ENCODE measurements around the gene SPAG7.

Gene SPAG7

GRCh38 chr17:4973256-4974114, 5.9 kb upstream of the SPAG7 start:
- Histone ChIP-seq H3K4me3 (ENCODE audit: low read depth in 1 of 2, low read length in 2 of 2) (no peak overlapping the region), H3K36me3 (ENCODE audit: control insufficient read depth in 1 of 2, insufficient read depth in 2 of 2, low read length in 2 of 2) (peaks cover 38 to 75% of the 10 kb centered on the region in 2 donors), H3K27me3 (ENCODE audit: control insufficient read depth in 1 of 2, insufficient read depth in 2 of 2, low read length in 2 of 2) (no peaks in the 10 kb centered on the region), H3K9ac (ENCODE audit: low read depth in 1 of 2, low read length in 2 of 2) (no peak overlapping the region), H3K27ac (ENCODE audit: low read depth, low read length) (no peak overlapping the region), H3K4me1 (ENCODE audit: control insufficient read depth in 1 of 2, insufficient read depth in 2 of 2, low read length in 2 of 2) (peaks cover 0 to 11% of the 10 kb centered on the region in 2 donors), H3K9me3 (ENCODE audit: control insufficient read depth in 1 of 2, low read length in 2 of 2) (no peaks in the 10 kb centered on the region)

GRCh38 chr17:4972752-4973151, 5.1 kb upstream of the SPAG7 start:
- Histone ChIP-seq H3K9ac (ENCODE audit: low read depth in 1 of 2, low read length in 2 of 2) (no peak overlapping the region), H3K4me1 (ENCODE audit: control insufficient read depth in 1 of 2, insufficient read depth in 2 of 2, low read length in 2 of 2) (peaks cover 5 to 18% of the 10 kb centered on the region in 2 donors), H3K9me3 (ENCODE audit: control insufficient read depth in 1 of 2, low read length in 2 of 2) (no peaks in the 10 kb centered on the region), H3K36me3 (ENCODE audit: control insufficient read depth in 1 of 2, insufficient read depth in 2 of 2, low read length in 2 of 2) (peaks cover 31 to 68% of the 10 kb centered on the region in 2 donors), H3K4me3 (ENCODE audit: low read depth in 1 of 2, low read length in 2 of 2) (no peak overlapping the region), H3K27ac (ENCODE audit: low read depth, low read length) (no peak overlapping the region), H3K27me3 (ENCODE audit: control insufficient read depth in 1 of 2, insufficient read depth in 2 of 2, low read length in 2 of 2) (no peaks in the 10 kb centered on the region)

GRCh38 chr17:4972322-4972721, 4.7 kb upstream of the SPAG7 start:
- Histone ChIP-seq H3K9ac (ENCODE audit: low read depth in 1 of 2, low read length in 2 of 2) (no peak overlapping the region), H3K27me3 (ENCODE audit: control insufficient read depth in 1 of 2, insufficient read depth in 2 of 2, low read length in 2 of 2) (no peaks in the 10 kb centered on the region), H3K36me3 (ENCODE audit: control insufficient read depth in 1 of 2, insufficient read depth in 2 of 2, low read length in 2 of 2) (peaks cover 27 to 64% of the 10 kb centered on the region in 2 donors), H3K4me3 (ENCODE audit: low read depth in 1 of 2, low read length in 2 of 2) (no peak overlapping the region), H3K4me1 (ENCODE audit: control insufficient read depth in 1 of 2, insufficient read depth in 2 of 2, low read length in 2 of 2) (peaks cover 5 to 18% of the 10 kb centered on the region in 2 donors), H3K27ac (ENCODE audit: low read depth, low read length) (no peak overlapping the region), H3K9me3 (ENCODE audit: control insufficient read depth in 1 of 2, low read length in 2 of 2) (no peaks in the 10 kb centered on the region)

GRCh38 chr17:4971826-4972225, 4.2 kb upstream of the SPAG7 start:
- H3K27ac ChIP-seq (ENCODE audit: low read depth, low read length), result no peak overlapping the region
- no peak overlapping the region for H3K4me3 ChIP-seq (ENCODE audit: low read depth in 1 of 2, low read length in 2 of 2)
- no peak overlapping the region for H3K9ac ChIP-seq (ENCODE audit: low read depth in 1 of 2, low read length in 2 of 2)
- peaks cover 27 to 59% of the 10 kb centered on the region in 2 donors for H3K36me3 ChIP-seq (ENCODE audit: control insufficient read depth in 1 of 2, insufficient read depth in 2 of 2, low read length in 2 of 2)
- no peaks in the 10 kb centered on the region for H3K9me3 ChIP-seq (ENCODE audit: control insufficient read depth in 1 of 2, low read length in 2 of 2)
- H3K27me3 ChIP-seq (ENCODE audit: control insufficient read depth in 1 of 2, insufficient read depth in 2 of 2, low read length in 2 of 2), result no peaks in the 10 kb centered on the region
- peaks cover 5 to 18% of the 10 kb centered on the region in 2 donors for H3K4me1 ChIP-seq (ENCODE audit: control insufficient read depth in 1 of 2, insufficient read depth in 2 of 2, low read length in 2 of 2)

- H3K27me3 ChIP-seq (ENCODE audit: control insufficient read depth in 1 of 2, insufficient read depth in 2 of 2, low read length in 2 of 2), result no peaks in the 10 kb centered on the region
- H3K4me1 ChIP-seq (ENCODE audit: control insufficient read depth in 1 of 2, insufficient read depth in 2 of 2, low read length in 2 of 2), result peaks cover 11 to 25% of the 10 kb centered on the region in 2 donors
- peaks cover 23 to 54% of the 10 kb centered on the region in 2 donors for H3K36me3 ChIP-seq (ENCODE audit: control insufficient read depth in 1 of 2, insufficient read depth in 2 of 2, low read length in 2 of 2)
- no peak overlapping the region for H3K4me3 ChIP-seq (ENCODE audit: low read depth in 1 of 2, low read length in 2 of 2)
- no peaks in the 10 kb centered on the region for H3K9me3 ChIP-seq (ENCODE audit: control insufficient read depth in 1 of 2, low read length in 2 of 2)
- no peak overlapping the region for H3K9ac ChIP-seq (ENCODE audit: low read depth in 1 of 2, low read length in 2 of 2)
- H3K27ac ChIP-seq (ENCODE audit: low read depth, low read length), result no peak overlapping the region
Measured at GRCh38 chr17:4970273-4970672, 2.7 kb upstream of the SPAG7 start.

GRCh38 chr17:4969551-4970173, 2.0 kb upstream of the SPAG7 start:
- Histone ChIP-seq H3K27ac (ENCODE audit: low read depth, low read length) (no peak overlapping the region), H3K9ac (ENCODE audit: low read depth in 1 of 2, low read length in 2 of 2) (peak overlapping the region in 1 of 2 donors; percentile 68), H3K27me3 (ENCODE audit: control insufficient read depth in 1 of 2, insufficient read depth in 2 of 2, low read length in 2 of 2) (no peaks in the 10 kb centered on the region), H3K4me3 (ENCODE audit: low read depth in 1 of 2, low read length in 2 of 2) (peak overlapping the region; percentile 29 to 74), H3K36me3 (ENCODE audit: control insufficient read depth in 1 of 2, insufficient read depth in 2 of 2, low read length in 2 of 2) (peaks cover 19 to 49% of the 10 kb centered on the region in 2 donors), H3K9me3 (ENCODE audit: control insufficient read depth in 1 of 2, low read length in 2 of 2) (no peaks in the 10 kb centered on the region), H3K4me1 (ENCODE audit: control insufficient read depth in 1 of 2, insufficient read depth in 2 of 2, low read length in 2 of 2) (peaks cover 11 to 25% of the 10 kb centered on the region in 2 donors)

- H3K36me3 ChIP-seq (ENCODE audit: control insufficient read depth in 1 of 2, insufficient read depth in 2 of 2, low read length in 2 of 2), result peaks cover 13 to 43% of the 10 kb centered on the region in 2 donors
- H3K27me3 ChIP-seq (ENCODE audit: control insufficient read depth in 1 of 2, insufficient read depth in 2 of 2, low read length in 2 of 2), result no peaks in the 10 kb centered on the region
- peak overlapping the region in 1 of 2 donors; percentile 68 for H3K9ac ChIP-seq (ENCODE audit: low read depth in 1 of 2, low read length in 2 of 2)
- no peaks in the 10 kb centered on the region for H3K9me3 ChIP-seq (ENCODE audit: control insufficient read depth in 1 of 2, low read length in 2 of 2)
- peaks cover 11 to 25% of the 10 kb centered on the region in 2 donors for H3K4me1 ChIP-seq (ENCODE audit: control insufficient read depth in 1 of 2, insufficient read depth in 2 of 2, low read length in 2 of 2)
- no peak overlapping the region for H3K27ac ChIP-seq (ENCODE audit: low read depth, low read length)
- peak overlapping the region; percentile 74 to 83 for H3K4me3 ChIP-seq (ENCODE audit: low read depth in 1 of 2, low read length in 2 of 2)
Measured at GRCh38 chr17:4969047-4969550, 1.5 kb upstream of the SPAG7 start.

DNA sequence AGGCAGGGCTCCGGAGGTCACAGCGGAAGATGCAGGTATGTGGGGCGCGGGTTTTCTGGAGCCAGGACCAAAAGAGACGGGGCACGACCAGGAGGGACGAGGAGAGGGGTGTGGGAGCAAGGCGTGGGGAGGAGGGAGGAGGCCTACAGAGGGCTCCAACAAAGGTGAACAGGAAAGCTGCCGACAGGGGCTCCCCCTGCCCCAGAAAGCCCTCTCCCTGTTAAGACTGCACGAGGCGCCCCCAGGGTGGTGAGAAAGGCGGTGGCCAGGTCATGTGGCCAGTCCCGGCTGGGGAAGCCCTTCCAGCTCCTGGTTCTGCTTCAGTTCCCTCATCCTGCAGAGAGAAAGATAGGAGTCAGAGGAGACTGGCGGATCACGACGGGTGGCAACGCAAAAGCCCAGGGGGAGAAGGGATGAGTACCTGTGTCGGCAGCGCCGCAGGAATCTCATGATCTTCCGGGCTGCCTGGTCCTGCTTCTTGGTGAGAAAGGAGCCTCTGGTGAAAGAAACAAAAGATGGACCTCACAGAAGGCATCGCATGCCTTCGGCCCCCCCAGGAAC, 949 bp upstream of the SPAG7 start:
- H3K36me3 ChIP-seq (ENCODE audit: control insufficient read depth in 1 of 2, insufficient read depth in 2 of 2, low read length in 2 of 2), result peaks cover 11 to 38% of the 10 kb centered on the region in 2 donors
- H3K27me3 ChIP-seq (ENCODE audit: control insufficient read depth in 1 of 2, insufficient read depth in 2 of 2, low read length in 2 of 2), result no peaks in the 10 kb centered on the region
- peaks cover 11 to 25% of the 10 kb centered on the region in 2 donors for H3K4me1 ChIP-seq (ENCODE audit: control insufficient read depth in 1 of 2, insufficient read depth in 2 of 2, low read length in 2 of 2)
- H3K9me3 ChIP-seq (ENCODE audit: control insufficient read depth in 1 of 2, low read length in 2 of 2), result no peaks in the 10 kb centered on the region
- H3K27ac ChIP-seq (ENCODE audit: low read depth, low read length), result peak overlapping the region; percentile 79
- H3K9ac ChIP-seq (ENCODE audit: low read depth in 1 of 2, low read length in 2 of 2), result peak overlapping the region; percentile 65 to 68
- H3K4me3 ChIP-seq (ENCODE audit: low read depth in 1 of 2, low read length in 2 of 2), result peak overlapping the region; percentile 74 to 83

- Histone ChIP-seq H3K27me3 (ENCODE audit: control insufficient read depth in 1 of 2, insufficient read depth in 2 of 2, low read length in 2 of 2) (no peaks in the 10 kb centered on the region), H3K36me3 (ENCODE audit: control insufficient read depth in 1 of 2, insufficient read depth in 2 of 2, low read length in 2 of 2) (peaks cover 0 to 22% of the 10 kb centered on the region in 2 donors), H3K27ac (ENCODE audit: low read depth, low read length) (peak overlapping the region; percentile 87), H3K9me3 (ENCODE audit: control insufficient read depth in 1 of 2, low read length in 2 of 2) (no peaks in the 10 kb centered on the region), H3K9ac (ENCODE audit: low read depth in 1 of 2, low read length in 2 of 2) (peak overlapping the region; percentile 71 to 74), H3K4me3 (ENCODE audit: low read depth in 1 of 2, low read length in 2 of 2) (peak overlapping the region; percentile 74 to 83), H3K4me1 (ENCODE audit: control insufficient read depth in 1 of 2, insufficient read depth in 2 of 2, low read length in 2 of 2) (peaks cover 11 to 25% of the 10 kb centered on the region in 2 donors)
Measured at GRCh38 chr17:4966844-4967538, 626 bp downstream of the SPAG7 start.

Measured in duodenal mucosa (tissue), 2 donors.